ENCODE data around the gene TUB.

TUB gene

GRCh38 chr11:8059030-8059429, 22.0 kb upstream of the TUB start:
- DNase-seq (ENCODE audit: insufficient read length, low spot score) (no peak), FAIRE-seq (no peak)
- TF ChIP-seq CTCF (IDR thresholded peaks at IDR 0.05; ENCODE audit: insufficient read depth, missing control alignments): no peak

GRCh38 chr11:8059571-8060011, 21.4 kb upstream of the TUB start:
- TF ChIP-seq CTCF (IDR thresholded peaks at IDR 0.05; ENCODE audit: insufficient read depth, missing control alignments): no peak
- no peak for FAIRE-seq
- no peak for DNase-seq (ENCODE audit: insufficient read length, low spot score)

- no peak for TF ChIP-seq CTCF (IDR thresholded peaks at IDR 0.05; ENCODE audit: insufficient read depth, missing control alignments)
Measured at GRCh38 chr11:8060146-8060719, 20.8 kb upstream of the TUB start.

DNA sequence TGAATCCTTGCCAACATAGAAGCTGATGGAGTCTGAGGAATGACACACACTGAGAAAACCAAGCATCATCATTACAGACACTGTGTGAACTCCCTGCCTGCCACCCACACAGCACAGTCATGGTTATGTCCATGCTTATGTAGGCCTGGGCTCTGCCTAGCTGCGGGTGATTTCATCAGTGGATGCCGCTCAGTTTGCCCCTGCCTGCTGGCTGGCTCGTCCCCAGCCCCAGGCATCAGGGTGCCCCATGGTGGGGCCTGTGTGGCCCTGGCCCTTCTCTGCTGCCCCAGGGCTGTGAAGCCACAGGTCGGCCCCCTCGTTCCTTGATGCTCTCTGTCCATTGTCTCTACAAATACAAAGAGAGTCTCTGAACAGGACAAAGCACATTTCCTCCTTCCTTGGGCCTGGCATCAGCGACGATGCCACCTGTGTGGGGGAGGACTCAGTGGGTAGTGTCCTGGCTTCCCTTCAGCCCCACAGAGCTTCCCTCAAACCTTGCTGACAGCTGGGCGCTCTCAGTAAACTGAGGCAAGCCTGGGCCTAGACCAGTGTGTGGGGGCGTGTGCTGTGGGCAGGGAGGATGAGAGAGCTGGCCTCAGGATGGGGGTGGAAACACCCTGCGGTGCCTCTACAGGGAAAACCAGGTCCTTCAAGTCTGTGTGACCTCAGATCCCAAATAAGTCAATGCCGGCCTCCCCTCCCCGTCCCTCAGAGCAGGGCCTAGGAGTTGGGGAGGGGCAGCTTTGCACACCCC, 20.0 kb upstream of the TUB start:
- DNase-seq (ENCODE audit: insufficient read length, low spot score) (no peak), FAIRE-seq (no peak)
- no peak for TF ChIP-seq CTCF (IDR thresholded peaks at IDR 0.05; ENCODE audit: insufficient read depth, missing control alignments)

More at GRCh38 chr11:8060146-8060719, 20.8 kb upstream of the TUB start:
- no peak for FAIRE-seq
- DNase-seq (ENCODE audit: insufficient read length, low spot score): no peak

- no peak for TF ChIP-seq CTCF (IDR thresholded peaks at IDR 0.05; ENCODE audit: insufficient read depth, missing control alignments)
- DNase-seq (ENCODE audit: insufficient read length, low spot score) (no peak), FAIRE-seq (no peak)
Measured at GRCh38 chr11:8061555-8062428, 19.2 kb upstream of the TUB start.

- no peak for TF ChIP-seq CTCF (IDR thresholded peaks at IDR 0.05; ENCODE audit: insufficient read depth, missing control alignments)
- FAIRE-seq: no peak
Measured at GRCh38 chr11:8062781-8063257, 18.2 kb upstream of the TUB start.

More at GRCh38 chr11:8062781-8063257, 18.2 kb upstream of the TUB start:
- DNase-seq (ENCODE audit: insufficient read length, low spot score): no peak
